ENCODE results near the gene LDLRAD1.

DNA sequence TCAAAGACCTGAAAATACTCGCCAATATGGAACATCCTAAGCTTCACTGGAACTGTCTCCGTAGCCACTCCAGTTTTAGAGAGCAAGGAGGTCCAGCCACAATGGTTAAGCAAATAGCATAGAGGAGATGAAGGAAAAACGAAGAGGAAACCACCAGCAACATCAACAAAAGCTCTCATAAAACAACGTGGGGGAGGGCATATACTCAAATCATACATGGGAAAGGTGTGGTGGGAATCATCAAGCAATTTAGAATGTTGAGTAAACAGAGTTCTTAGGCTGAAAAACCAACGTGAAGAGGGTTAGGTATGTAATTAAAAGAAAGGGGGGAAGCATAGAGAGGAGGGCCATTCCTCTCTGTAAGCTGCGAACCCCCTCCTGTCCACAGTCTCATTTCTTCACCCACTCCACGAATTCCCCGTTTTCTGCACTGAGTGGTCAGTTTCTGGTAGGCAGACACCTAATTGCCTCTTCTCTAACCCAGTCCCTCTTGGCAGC is 34.0 kb upstream of the LDLRAD1 start:
- TF ChIP-seq, protein P1, sequence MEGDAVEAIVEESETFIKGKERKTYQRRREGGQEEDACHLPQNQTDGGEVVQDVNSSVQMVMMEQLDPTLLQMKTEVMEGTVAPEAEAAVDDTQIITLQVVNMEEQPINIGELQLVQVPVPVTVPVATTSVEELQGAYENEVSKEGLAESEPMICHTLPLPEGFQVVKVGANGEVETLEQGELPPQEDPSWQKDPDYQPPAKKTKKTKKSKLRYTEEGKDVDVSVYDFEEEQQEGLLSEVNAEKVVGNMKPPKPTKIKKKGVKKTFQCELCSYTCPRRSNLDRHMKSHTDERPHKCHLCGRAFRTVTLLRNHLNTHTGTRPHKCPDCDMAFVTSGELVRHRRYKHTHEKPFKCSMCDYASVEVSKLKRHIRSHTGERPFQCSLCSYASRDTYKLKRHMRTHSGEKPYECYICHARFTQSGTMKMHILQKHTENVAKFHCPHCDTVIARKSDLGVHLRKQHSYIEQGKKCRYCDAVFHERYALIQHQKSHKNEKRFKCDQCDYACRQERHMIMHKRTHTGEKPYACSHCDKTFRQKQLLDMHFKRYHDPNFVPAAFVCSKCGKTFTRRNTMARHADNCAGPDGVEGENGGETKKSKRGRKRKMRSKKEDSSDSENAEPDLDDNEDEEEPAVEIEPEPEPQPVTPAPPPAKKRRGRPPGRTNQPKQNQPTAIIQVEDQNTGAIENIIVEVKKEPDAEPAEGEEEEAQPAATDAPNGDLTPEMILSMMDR (conservative IDR thresholded peaks at IDR 0.05; ENCODE audit: low read depth, low read length) = no peak
- no peak for TF ChIP-seq EZH2 (IDR thresholded peaks at IDR 0.05; ENCODE audit: borderline replicate concordance, low read depth, low read length, poor library complexity, severe bottlenecking)

All from A673 (cell line).